Right cardiac atrium (tissue), 5 donors: ENCODE data around the gene PTCSC3. TPM values are rescaled to one million over a fixed set of nuclear protein-coding genes. Genes with fewer than 3 reads are reported as not detected.

Source experiments
- ATAC-seq, 2 donors: fragments of 200-7000 bp; cut with Tn5 transposase; one replicate each; pipeline versions ENCODE4 v1.8.0 to v1.9.1; 2020; ENCODE audit warnings: moderate library complexity in 2 of 2, mild to moderate bottlenecking in 1 of 2
- DNase-seq, 3 donors: peaks; one replicate each; pipeline ENCODE4 v3.0.0-alpha.2; 2020
- H3K27ac ChIP-seq: one replicate; pipeline ENCODE4 v1.5.1; 2013; ENCODE audit warnings: mild to moderate bottlenecking, low read length, control low read depth, moderate library complexity
- H3K27me3 ChIP-seq: one replicate; pipeline ENCODE4 v1.6.1; 2013; ENCODE audit not compliant: control insufficient read depth, insufficient read depth
- H3K4me1 ChIP-seq: one replicate; pipeline ENCODE4 v1.6.1; 2013; ENCODE audit warnings: low read length; ENCODE audit not compliant: control insufficient read depth, insufficient read depth
- H3K4me3 ChIP-seq: one replicate; pipeline ENCODE4 v1.5.1; 2013; ENCODE audit warnings: low read length, control low read depth
- H3K9me3 ChIP-seq: one replicate; pipeline ENCODE4 v1.6.1; 2013; ENCODE audit warnings: low read length; ENCODE audit not compliant: control insufficient read depth
- WGBS: extraction: QIAGEN DNeasy Blood & Tissue Kit; methylation state at CpG from one replicate; pipeline ENCODE4 v1.1.7; 2013; 5-methylcytosine and 5-hydroxymethylcytosine counted together
- intact Hi-C, 4 donors: fragments of 100-400 bp; cut with DNase I; formaldehyde crosslinking; loops; one replicate each; pipeline versions ENCODE4 v1.11.0 to v1.14.0; 2022 to 2023
- polyA plus RNA-seq: library from polyadenylated mRNA; stranded (reverse); fragments of 200-250 nt; gene quantifications from one replicate; pipeline ENCODE4 v1.2.3, GENCODE V29; 2013
- total RNA-seq, 4 donors: library from RNA; stranded (reverse); fragmentation: NEBNext Ultra II Directional; extraction: Animal tissue kit (Norgen Biotek cat#: 25700); gene quantifications; one replicate each; pipeline ENCODE4 v1.2.1, GENCODE V29; 2021
- donor health status: healthy with polysubstance abuse.
- donor health status: DM: no; HTN: yes; CAD: no.
- donor health status: DM: no; HTN: no; CAD: no.
- donor health status: DM: no; HTN: yes; CAD: no; lungs with severe emphysema.
- donor health status: DM: yes; HTN: yes; CAD: no.

PTCSC3 gene
- total and polyA plus RNA-seq, 5 donors, result not detected

DNA sequence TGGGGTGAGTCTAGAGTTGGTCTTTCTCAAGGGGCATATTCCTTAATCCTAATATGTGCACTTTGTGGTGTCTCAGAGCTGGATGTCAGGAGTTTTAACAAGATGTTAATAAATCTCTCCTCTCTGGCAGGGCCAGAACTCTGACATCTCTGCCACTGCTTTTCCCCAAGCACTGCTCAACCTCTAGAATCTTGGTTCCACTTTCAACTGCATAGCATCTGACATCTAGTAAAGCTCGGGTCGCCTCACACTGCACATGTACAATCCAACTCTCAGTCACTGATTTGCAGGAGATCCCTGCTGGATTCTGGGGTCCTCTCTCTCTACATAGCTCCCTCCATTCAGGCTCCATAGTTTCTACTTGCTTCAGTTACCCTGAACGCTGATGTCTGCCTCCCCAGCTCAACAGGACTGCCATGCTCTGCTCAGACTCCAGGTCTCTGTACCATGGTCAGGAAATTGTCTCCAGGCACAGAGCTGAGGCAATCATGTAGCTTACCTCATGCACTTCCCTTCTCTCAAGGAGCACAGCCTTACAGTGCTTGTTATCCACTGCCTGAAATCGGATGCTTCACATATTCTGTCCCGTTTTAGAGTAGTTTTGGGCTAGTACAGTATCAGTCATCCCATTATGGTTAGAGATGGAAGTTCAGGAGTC lies 1.6 kb downstream of the PTCSC3 start:
- H3K27ac ChIP-seq, result no peak overlapping the region
- intact Hi-C loops, result no loop called here
- WGBS, result 79% methylated on average over 5 of the region's 5 CpGs
- no peak for ATAC-seq
- H3K4me3 ChIP-seq, result no peak overlapping the region
- DNase-seq, result peak in 1 of 3 donors; percentile 9
- no peaks in the 10 kb centered on the region for H3K4me1 ChIP-seq
- peaks cover 3% of the 10 kb centered on the region for H3K9me3 ChIP-seq
- H3K27me3 ChIP-seq, result no peaks in the 10 kb centered on the region

DNA sequence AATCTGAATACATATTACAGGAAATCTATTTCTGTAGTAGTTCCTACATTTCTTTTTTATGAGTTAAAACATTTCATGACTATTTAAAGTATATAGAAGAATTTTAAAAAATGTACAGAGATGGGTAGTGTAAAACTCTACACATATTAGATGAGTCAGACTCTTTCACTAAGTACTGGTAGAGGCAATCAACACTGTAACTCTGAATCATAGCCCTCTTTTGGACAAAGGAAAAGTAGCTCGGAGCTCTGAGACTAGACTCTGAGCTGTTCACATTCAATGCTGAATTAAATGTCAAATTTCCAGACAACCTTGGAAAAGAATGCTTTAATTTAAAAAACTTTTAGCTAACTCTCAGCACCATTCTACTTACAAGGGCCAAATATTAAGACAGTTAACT lies 3.4 kb downstream of the PTCSC3 start:
- Histone ChIP-seq H3K4me1 (no peaks in the 10 kb centered on the region), H3K27ac (no peak overlapping the region), H3K4me3 (no peak overlapping the region), H3K27me3 (no peaks in the 10 kb centered on the region), H3K9me3 (peaks cover 3% of the 10 kb centered on the region)
- ATAC-seq (no peak), DNase-seq (no peak)
- intact Hi-C loops, result no loop called here
- 59% methylated on average over 1 of the region's 1 CpG for WGBS

DNA sequence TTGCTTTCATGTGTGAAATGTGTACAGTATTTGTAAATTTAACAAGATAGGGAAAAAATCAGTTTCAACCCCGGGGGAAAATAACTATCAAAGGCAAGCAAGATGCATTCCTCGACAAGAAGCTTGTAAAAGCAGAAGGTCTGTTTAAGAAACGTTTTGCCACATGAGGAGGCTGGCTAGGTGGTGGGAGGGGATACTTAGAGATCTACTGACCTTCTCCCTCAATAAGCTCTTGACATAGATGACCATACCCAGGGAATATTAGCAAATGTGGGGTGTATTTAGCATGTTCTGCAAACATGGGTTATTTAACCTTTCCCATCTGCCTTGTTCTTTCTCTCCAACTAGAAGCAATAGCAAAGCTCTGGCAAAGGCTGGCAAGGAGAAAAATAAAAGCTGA lies 4.9 kb downstream of the PTCSC3 start:
- no peak for ATAC-seq
- Histone ChIP-seq H3K4me3 (no peak overlapping the region), H3K4me1 (no peaks in the 10 kb centered on the region), H3K27ac (no peak overlapping the region), H3K9me3 (peaks cover 3% of the 10 kb centered on the region), H3K27me3 (no peaks in the 10 kb centered on the region)
- WGBS, result 51% methylated on average over 3 of the region's 3 CpGs
- DNase-seq, result no peak
- intact Hi-C loops, result no loop called here

DNA sequence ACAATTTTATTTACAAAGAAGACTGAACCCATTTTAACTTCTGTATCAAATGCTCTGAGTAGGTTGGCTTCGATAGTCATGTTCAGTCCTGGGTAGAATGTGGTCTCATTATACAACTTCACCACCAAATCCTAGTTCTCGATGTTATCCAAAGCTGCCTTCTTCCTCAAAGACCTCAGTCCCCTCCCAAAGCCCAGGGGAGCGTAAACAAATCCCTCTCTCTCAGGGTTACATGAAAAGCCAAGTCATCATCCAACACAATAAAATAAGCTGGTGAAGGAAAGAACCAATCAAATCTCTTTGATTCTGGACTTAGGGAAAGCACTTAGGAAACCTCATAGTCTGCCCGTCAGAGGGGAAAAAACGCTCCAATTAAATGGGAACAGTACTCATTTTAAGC lies 9.1 kb downstream of the PTCSC3 start:
- Histone ChIP-seq H3K27ac (no peak overlapping the region), H3K4me1 (no peaks in the 10 kb centered on the region), H3K27me3 (no peaks in the 10 kb centered on the region), H3K9me3 (no peaks in the 10 kb centered on the region), H3K4me3 (no peak overlapping the region)
- DNase-seq (no peak), ATAC-seq (no peak)
- 60% methylated on average over 5 of the region's 5 CpGs for WGBS
- intact Hi-C loops, result no loop called here

DNA sequence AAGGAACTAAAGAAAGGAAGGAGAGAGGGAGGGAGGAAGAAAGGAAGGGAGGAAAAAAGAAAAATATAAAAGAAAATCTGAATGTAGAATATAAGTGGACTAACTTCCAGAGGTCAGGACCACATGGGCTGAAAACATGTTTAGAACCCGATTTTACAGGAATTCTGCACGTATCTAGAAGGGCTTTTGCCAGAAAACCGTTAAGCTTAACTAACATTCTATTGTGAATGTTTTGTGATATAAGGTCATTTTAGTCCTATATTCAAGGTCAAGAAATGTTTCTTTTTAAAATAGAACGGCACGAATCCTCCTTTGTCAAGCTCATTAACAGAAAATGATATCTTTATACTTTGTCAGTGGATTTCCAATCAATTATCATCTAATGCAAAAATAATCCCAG lies 13.1 kb downstream of the PTCSC3 start:
- intact Hi-C loops, result no loop called here
- Histone ChIP-seq H3K9me3 (no peaks in the 10 kb centered on the region), H3K27ac (no peak overlapping the region), H3K4me1 (no peaks in the 10 kb centered on the region), H3K27me3 (no peaks in the 10 kb centered on the region), H3K4me3 (no peak overlapping the region)
- WGBS, result 78% methylated on average over 5 of the region's 5 CpGs
- DNase-seq, result no peak
- ATAC-seq, result no peak

DNA sequence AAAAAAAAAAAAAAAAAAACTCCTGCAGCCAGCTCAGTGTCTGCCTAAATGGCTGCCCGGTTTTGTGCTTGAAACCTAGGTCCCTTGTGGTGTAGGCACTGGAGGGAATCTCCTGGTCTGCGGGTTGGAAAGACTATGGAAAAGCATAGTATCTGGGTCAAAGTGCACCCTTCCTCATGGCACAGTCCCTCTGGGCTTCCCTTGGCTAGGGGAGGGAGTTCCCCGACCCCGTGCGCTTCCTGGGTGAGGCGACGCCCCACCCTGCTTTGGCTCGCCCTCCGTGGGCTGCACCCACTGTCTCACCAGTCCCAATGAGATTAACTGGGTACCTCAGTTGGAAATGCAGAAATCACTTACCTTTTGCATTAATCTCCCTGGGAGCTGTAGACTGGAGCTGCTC lies 14.3 kb downstream of the PTCSC3 start:
- intact Hi-C loops, result no loop called here
- no peak for ATAC-seq
- WGBS, result 90% methylated on average over 9 of the region's 9 CpGs

DNA sequence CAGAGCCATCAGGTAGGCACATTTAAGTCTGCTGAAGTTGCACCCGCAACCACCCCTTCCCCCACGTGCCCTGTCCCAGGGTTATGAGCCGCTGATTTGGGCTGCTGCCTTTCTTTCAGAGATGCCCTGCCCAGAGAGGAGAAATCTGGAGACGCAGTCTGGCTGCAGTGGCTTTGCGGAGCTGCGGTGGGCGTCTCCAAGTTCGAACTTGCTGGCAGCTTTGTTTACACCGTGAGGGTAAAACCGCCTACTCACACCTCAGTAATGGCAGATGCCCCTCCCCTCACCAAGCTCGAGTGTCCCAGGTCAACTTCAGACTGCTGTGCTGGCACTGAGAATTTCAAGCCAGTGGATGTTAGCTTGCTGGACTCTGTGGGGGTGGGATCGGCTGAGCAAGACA lies 14.7 kb downstream of the PTCSC3 start:
- no peak for ATAC-seq

More for the DNA sequence above, 14.3 kb downstream of the PTCSC3 start:
- H3K4me1 ChIP-seq, result no peaks in the 10 kb centered on the region
- no peaks in the 10 kb centered on the region for H3K27me3 ChIP-seq
- no peak overlapping the region for H3K27ac ChIP-seq
- H3K4me3 ChIP-seq, result no peak overlapping the region
- H3K9me3 ChIP-seq, result no peaks in the 10 kb centered on the region
- DNase-seq, result no peak

DNA sequence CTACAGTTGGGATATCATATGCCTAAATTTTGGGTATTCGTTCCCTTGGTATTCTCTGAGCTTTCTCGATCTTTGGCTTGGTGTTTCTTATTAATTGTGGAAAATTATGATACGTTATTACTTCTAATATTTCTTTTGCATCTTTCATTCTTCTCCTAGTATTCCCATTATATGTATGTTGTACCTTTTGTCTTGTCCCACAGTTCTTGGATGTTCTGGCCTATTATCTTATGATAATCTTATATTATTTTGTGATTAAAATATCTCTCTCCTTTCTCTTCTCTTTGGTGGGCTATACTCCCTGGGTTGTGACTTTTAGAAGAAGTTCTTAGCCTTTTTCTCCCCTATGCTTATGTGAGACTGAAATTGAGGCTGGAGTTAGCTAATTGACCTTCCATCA lies 25.2 kb downstream of the PTCSC3 start:
- Histone ChIP-seq H3K4me3 (no peak overlapping the region), H3K27ac (no peak overlapping the region), H3K4me1 (no peaks in the 10 kb centered on the region), H3K27me3 (no peaks in the 10 kb centered on the region), H3K9me3 (no peaks in the 10 kb centered on the region)
- 90% methylated on average over 3 of the region's 3 CpGs for WGBS
- intact Hi-C loops, result no loop called here
- ATAC-seq (no peak), DNase-seq (no peak)

More for the DNA sequence above, 14.7 kb downstream of the PTCSC3 start:
- WGBS, result 64% methylated on average over 12 of the region's 12 CpGs
- intact Hi-C loops, result no loop called here
- H3K9me3 ChIP-seq, result no peaks in the 10 kb centered on the region
- H3K27me3 ChIP-seq, result no peaks in the 10 kb centered on the region
- DNase-seq, result no peak
- H3K4me3 ChIP-seq, result no peak overlapping the region
- H3K27ac ChIP-seq, result no peak overlapping the region
- H3K4me1 ChIP-seq, result no peaks in the 10 kb centered on the region

DNA sequence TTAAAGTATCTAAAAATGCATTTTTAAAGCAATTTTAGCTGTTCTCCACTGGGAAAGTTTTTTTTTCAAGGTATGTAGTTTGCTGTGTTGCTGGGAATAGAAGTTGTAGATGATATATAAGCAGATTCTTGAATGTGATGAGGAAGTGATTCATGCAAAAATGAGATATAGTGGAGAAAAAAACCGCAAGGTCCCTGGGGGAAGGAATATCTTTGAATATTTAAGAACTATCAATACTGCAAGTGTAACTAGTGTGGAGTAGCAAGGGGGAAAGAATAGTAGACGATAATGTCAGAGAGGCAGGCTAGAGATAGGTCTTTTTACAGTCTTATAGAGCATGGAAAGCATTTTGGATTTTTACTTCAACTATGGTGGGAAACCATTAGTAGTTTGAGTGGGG lies 42.5 kb downstream of the PTCSC3 start:
- ATAC-seq (no peak), DNase-seq (no peak)
- H3K9me3 ChIP-seq, result no peaks in the 10 kb centered on the region
- 71% methylated on average over 2 of the region's 2 CpGs for WGBS
- H3K4me3 ChIP-seq, result no peak overlapping the region
- no peak overlapping the region for H3K27ac ChIP-seq
- H3K4me1 ChIP-seq, result no peaks in the 10 kb centered on the region
- no peaks in the 10 kb centered on the region for H3K27me3 ChIP-seq
- intact Hi-C loops, result no loop called here

DNA sequence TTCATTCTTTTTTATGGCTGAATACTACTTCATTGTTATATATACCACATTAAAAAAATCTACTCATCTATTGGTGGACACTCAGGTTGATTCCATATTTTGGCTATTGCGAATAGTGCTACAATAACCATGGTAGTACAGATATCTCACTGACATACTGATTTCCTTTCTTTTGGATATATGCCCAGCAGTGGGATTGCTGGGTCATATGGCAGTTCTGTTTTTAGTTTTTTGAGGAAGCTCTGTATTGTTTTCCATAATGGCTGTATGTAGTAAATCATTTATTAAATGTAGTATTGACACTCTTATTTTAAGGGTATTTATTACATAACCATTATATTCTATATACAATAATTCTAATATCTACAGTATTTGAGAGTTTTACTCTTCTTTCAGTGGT lies 43.7 kb downstream of the PTCSC3 start:
- Histone ChIP-seq H3K27ac (no peak overlapping the region), H3K27me3 (no peaks in the 10 kb centered on the region), H3K9me3 (no peaks in the 10 kb centered on the region), H3K4me3 (no peak overlapping the region), H3K4me1 (no peaks in the 10 kb centered on the region)
- ATAC-seq (no peak), DNase-seq (no peak)
- intact Hi-C loops, result no loop called here
- WGBS, result 87% methylated on average over 1 of the region's 1 CpG

DNA sequence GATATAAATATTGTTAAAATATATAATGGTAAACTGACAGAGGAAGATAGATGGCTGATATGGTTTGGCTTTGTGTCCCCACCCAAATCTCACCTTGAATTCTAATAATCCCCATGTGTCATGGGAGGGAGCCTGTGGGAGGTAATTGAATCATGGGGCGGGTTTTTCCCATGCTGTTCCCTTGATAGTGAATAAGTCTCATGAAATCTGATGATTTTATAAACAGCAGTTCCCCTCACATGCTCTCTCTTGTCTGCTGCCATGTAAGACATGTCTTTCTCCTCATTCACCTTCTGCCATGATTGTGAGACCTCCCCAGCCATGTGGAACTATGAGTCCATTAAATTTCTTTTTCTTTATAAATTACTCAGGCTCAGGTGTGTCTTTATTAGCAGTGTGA lies 46.3 kb downstream of the PTCSC3 start:
- Histone ChIP-seq H3K4me3 (no peak overlapping the region), H3K4me1 (no peaks in the 10 kb centered on the region), H3K27ac (no peak overlapping the region), H3K9me3 (no peaks in the 10 kb centered on the region), H3K27me3 (no peaks in the 10 kb centered on the region)
- intact Hi-C loops, result no loop called here
- ATAC-seq (no peak), DNase-seq (no peak)
- WGBS, result 74% methylated on average over 1 of the region's 1 CpG

DNA sequence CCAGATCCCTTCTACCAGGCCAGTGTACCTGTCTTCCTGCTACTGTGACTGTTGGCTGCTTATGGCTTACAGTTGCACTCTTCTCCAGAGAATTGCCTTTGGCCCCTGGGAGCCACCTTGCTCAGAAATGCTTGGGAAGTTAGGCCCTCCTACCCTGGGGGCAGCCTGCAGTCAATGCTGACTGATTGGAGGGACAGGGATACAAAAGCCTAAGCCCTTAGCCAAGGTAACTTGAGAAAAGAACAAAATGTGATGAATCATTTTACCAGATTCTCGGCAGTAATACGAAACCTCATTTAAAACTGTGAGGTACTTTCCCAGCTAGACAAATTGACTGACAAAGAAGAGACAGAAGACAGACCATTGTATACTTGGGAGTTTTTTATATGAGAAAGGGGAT lies 47.3 kb downstream of the PTCSC3 start:
- 71% methylated on average over 2 of the region's 2 CpGs for WGBS
- no peaks in the 10 kb centered on the region for H3K4me1 ChIP-seq
- intact Hi-C loops, result no loop called here

More for the DNA sequence above, 47.3 kb downstream of the PTCSC3 start:
- no peak overlapping the region for H3K4me3 ChIP-seq
- H3K9me3 ChIP-seq, result no peaks in the 10 kb centered on the region
- no peak overlapping the region for H3K27ac ChIP-seq
- ATAC-seq, result no peak
- no peaks in the 10 kb centered on the region for H3K27me3 ChIP-seq
- no peak for DNase-seq
